Endodermal cell (in vitro differentiated cells): ENCODE results near the gene NINL. TPM values are rescaled to one million over a fixed set of nuclear protein-coding genes. Genes with fewer than 3 reads are reported as not detected.
"Not testable (repeated sequence)": the region's sequence is repeated elsewhere in the genome, so short reads cannot be mapped to it uniquely, and the experiment has no call there.

Experiments used
- DNase-seq: peaks from one replicate; pipeline ENCODE4 v3.0.0-alpha.2; 2017
- H3K27ac ChIP-seq: 2 replicates; pipeline ENCODE4 v1.5.1; 2013; ENCODE audit warnings: mild to moderate bottlenecking, low read depth, low read length, moderate library complexity
- H3K27me3 ChIP-seq: 2 replicates; pipeline ENCODE4 v1.6.1; 2013; ENCODE audit warnings: mild to moderate bottlenecking, low read length, moderate library complexity; ENCODE audit not compliant: insufficient read depth, control insufficient read depth, poor library complexity, severe bottlenecking
- H3K36me3 ChIP-seq: 2 replicates; pipeline ENCODE4 v1.7.0; 2013; ENCODE audit warnings: mild to moderate bottlenecking, low read length, moderate library complexity; ENCODE audit not compliant: control insufficient read depth, insufficient read depth
- H3K4me1 ChIP-seq: one replicate; pipeline ENCODE4 v1.7.0; 2013; ENCODE audit warnings: low read length; ENCODE audit not compliant: control insufficient read depth, insufficient read depth
- H3K4me3 ChIP-seq: 2 replicates; pipeline ENCODE4 v1.5.1; 2013; ENCODE audit warnings: mild to moderate bottlenecking, low read length, moderate library complexity
- H3K9ac ChIP-seq: 2 replicates; pipeline ENCODE4 v1.6.1; 2013; ENCODE audit warnings: mild to moderate bottlenecking, low read length, moderate library complexity; ENCODE audit not compliant: poor library complexity, severe bottlenecking; ENCODE audit errors: extremely low read depth
- H3K9me3 ChIP-seq: 2 replicates; pipeline ENCODE4 v1.6.1; 2013; ENCODE audit warnings: mild to moderate bottlenecking, low read length, moderate library complexity; ENCODE audit not compliant: control insufficient read depth
- H3K27ac Mint-ChIP-seq: 2 replicates; pipeline ENCODE4 v1.8.0; 2020; ENCODE audit warnings: mixed read lengths
- H3K27me3 Mint-ChIP-seq: 2 replicates; pipeline ENCODE4 v1.8.0; 2021; ENCODE audit warnings: mild to moderate bottlenecking, mixed read lengths; ENCODE audit not compliant: insufficient read depth
- H3K36me3 Mint-ChIP-seq: 2 replicates; pipeline ENCODE4 v1.8.0; 2020; ENCODE audit warnings: low read depth, mixed read lengths
- H3K4me1 Mint-ChIP-seq: 2 replicates; pipeline ENCODE4 v1.8.0; 2020; ENCODE audit warnings: mixed read lengths
- H3K4me3 Mint-ChIP-seq: 2 replicates; pipeline ENCODE4 v1.8.0; 2020; ENCODE audit warnings: mild to moderate bottlenecking, moderate library complexity, mixed read lengths
- H3K9me3 Mint-ChIP-seq: 2 replicates; pipeline ENCODE4 v1.8.0; 2020; ENCODE audit warnings: mild to moderate bottlenecking, mixed read lengths
- WGBS, 2 experiments: methylation state at CpG; one replicate each; pipeline versions ENCODE4 v1.1.5 to v1.1.7; 2013; ENCODE audit warnings: missing lambda C conversion rate in 2 of 2, mixed read lengths in 1 of 2; ENCODE audit not compliant: insufficient coverage in 1 of 2, insufficient read length in 1 of 2; 5-methylcytosine and 5-hydroxymethylcytosine counted together
- total RNA-seq, 2 donors: library from RNA; stranded (reverse); fragmentation: NEBNext Ultra II Directional in 1 of 2; extraction: Animal tissue kit (Norgen Biotek cat#: 25700) in 1 of 2; gene quantifications; 2 replicates in 1 of 2; 3 replicates in 1 of 2; pipeline ENCODE4 v1.2.1, GENCODE V29; 2021
- TF ChIP-seq, protein P1 (sequence below): fragments of 200-600 bp; sonication (generic); conservative IDR thresholded peaks from 2 replicates; pipeline ENCODE4 v1.5.0; 2021; ENCODE audit warnings: antibody characterized with exemption, mild to moderate bottlenecking

Gene NINL
- total RNA-seq, 2 donors from 2014 or later = 78.5 to 101 TPM

- H3K4me1 ChIP-seq = no peaks in the 10 kb centered on the region
- H3K36me3 Mint-ChIP-seq = no peaks in the 10 kb centered on the region
- H3K4me3 Mint-ChIP-seq = no peak overlapping the region
- H3K27me3 Mint-ChIP-seq = no peaks in the 10 kb centered on the region
- no peak overlapping the region for H3K27ac Mint-ChIP-seq
- no peaks in the 10 kb centered on the region for H3K27me3 ChIP-seq
- no peaks in the 10 kb centered on the region for H3K4me1 Mint-ChIP-seq
- H3K4me3 ChIP-seq = no peak overlapping the region
- no peak for DNase-seq
- TF ChIP-seq, protein P1, sequence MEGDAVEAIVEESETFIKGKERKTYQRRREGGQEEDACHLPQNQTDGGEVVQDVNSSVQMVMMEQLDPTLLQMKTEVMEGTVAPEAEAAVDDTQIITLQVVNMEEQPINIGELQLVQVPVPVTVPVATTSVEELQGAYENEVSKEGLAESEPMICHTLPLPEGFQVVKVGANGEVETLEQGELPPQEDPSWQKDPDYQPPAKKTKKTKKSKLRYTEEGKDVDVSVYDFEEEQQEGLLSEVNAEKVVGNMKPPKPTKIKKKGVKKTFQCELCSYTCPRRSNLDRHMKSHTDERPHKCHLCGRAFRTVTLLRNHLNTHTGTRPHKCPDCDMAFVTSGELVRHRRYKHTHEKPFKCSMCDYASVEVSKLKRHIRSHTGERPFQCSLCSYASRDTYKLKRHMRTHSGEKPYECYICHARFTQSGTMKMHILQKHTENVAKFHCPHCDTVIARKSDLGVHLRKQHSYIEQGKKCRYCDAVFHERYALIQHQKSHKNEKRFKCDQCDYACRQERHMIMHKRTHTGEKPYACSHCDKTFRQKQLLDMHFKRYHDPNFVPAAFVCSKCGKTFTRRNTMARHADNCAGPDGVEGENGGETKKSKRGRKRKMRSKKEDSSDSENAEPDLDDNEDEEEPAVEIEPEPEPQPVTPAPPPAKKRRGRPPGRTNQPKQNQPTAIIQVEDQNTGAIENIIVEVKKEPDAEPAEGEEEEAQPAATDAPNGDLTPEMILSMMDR = no peak
- no peaks in the 10 kb centered on the region for H3K9me3 Mint-ChIP-seq
- no peak overlapping the region for H3K9ac ChIP-seq
- H3K9me3 ChIP-seq = no peaks in the 10 kb centered on the region
- H3K27ac ChIP-seq = no peak overlapping the region
- H3K36me3 ChIP-seq = no peaks in the 10 kb centered on the region
- 92% methylated on average over 2 of the region's 2 CpGs; no CpG with 5 or more reads in 1 of the 2 experiments for WGBS, 2 experiments
Observed at GRCh38 chr20:25601659-25602058, 16.3 kb upstream of the NINL start.

DNA sequence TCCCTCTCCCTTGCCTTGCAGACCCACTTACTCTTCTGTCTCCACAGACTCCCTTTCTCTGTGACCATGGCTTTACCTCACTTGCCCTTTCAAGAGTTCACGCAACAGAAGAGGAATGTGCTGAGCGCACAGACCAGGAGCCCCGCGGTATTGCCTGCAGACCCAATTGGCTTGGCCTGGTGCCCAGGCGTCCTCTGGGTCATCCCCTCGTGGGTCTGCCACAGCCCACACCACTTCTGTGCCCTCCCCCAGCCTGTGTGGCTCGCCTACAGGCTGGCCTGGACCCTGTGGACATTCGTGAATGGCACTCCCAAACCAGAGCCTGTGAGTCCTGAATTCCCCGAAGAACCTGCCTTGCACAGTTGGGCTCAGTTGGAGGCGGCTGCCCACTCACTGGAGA lies 15.3 kb upstream of the NINL start:
- Histone ChIP-seq H3K9ac (no peak overlapping the region), H3K27me3 (no peaks in the 10 kb centered on the region), H3K4me3 (no peak overlapping the region), H3K4me1 (no peaks in the 10 kb centered on the region), H3K27ac (no peak overlapping the region), H3K36me3 (no peaks in the 10 kb centered on the region), H3K9me3 (no peaks in the 10 kb centered on the region)
- H3K4me1 Mint-ChIP-seq = no peaks in the 10 kb centered on the region
- no peak overlapping the region for H3K27ac Mint-ChIP-seq
- no peaks in the 10 kb centered on the region for H3K27me3 Mint-ChIP-seq
- DNase-seq = no peak
- no peaks in the 10 kb centered on the region for H3K36me3 Mint-ChIP-seq
- no peaks in the 10 kb centered on the region for H3K9me3 Mint-ChIP-seq
- WGBS, 2 experiments = 90 to 91% methylated on average over 7 to 10 of the region's 10 CpGs
- TF ChIP-seq, protein P1 = no peak
- H3K4me3 Mint-ChIP-seq = no peak overlapping the region

DNA sequence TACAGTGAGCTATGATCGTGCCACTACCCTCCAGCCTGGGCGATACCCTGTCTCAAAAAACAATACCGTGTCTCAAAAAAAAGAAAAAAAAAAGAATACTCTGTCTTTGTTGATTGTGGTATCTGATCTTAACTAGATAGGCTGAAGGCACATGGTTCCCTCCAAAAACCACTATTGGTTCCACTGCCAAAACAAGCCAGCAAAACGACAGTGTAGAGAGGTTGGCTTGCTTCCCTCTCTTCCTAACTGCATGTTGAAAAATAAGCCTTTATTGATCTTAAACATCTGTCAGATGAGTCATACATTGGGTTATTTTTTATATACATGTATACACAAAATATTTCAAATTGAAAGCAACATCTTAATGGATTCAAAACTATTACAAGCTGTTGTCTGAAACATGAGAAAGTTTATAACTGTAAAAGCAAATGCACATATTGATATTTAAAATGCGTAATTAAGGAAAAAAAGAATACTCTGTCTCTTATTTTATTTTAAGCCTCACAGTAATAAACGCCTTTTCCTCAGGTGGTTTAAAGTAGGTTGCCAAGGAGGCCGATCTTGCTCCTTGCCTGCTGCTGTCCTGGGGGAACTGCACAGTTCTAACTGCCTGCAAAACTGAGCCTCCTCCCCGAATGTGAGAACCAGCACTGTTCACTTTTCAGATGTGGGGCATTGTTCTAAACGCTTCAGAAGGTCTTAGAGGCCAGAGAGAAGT lies 7.0 kb upstream of the NINL start:
- Histone ChIP-seq H3K4me1 (no peaks in the 10 kb centered on the region), H3K9ac (no peak overlapping the region), H3K36me3 (no peaks in the 10 kb centered on the region), H3K4me3 (no peak overlapping the region), H3K27me3 (no peaks in the 10 kb centered on the region), H3K9me3 (no peaks in the 10 kb centered on the region), H3K27ac (no peak overlapping the region)
- Mint-ChIP-seq H3K27me3 (no peaks in the 10 kb centered on the region), H3K27ac (no peak overlapping the region), H3K9me3 (no peaks in the 10 kb centered on the region), H3K4me3 (no peak overlapping the region), H3K4me1 (peaks cover 5% of the 10 kb centered on the region), H3K36me3 (no peaks in the 10 kb centered on the region)
- TF ChIP-seq, protein P1 = no peak
- WGBS, 2 experiments = 75 to 90% methylated on average over 4 to 9 of the region's 9 CpGs
- DNase-seq = no peak

GRCh38 chr20:25590778-25591177 lies 5.4 kb upstream of the NINL start:
- not testable (repeated sequence) for H3K27ac Mint-ChIP-seq, DNase-seq, H3K27me3 Mint-ChIP-seq, H3K4me3 Mint-ChIP-seq, H3K36me3 Mint-ChIP-seq, H3K9ac ChIP-seq, H3K9me3 Mint-ChIP-seq, H3K27me3 ChIP-seq, H3K9me3 ChIP-seq, H3K4me1 ChIP-seq, H3K27ac ChIP-seq, H3K4me1 Mint-ChIP-seq, H3K36me3 ChIP-seq, H3K4me3 ChIP-seq
- 98 to 100% methylated on average over 1 to 4 of the region's 4 CpGs for WGBS, 2 experiments
